MCF 10A (cell line): ENCODE measurements around the gene AP3D1. TPM values are rescaled to one million over a fixed set of nuclear protein-coding genes. Genes with fewer than 3 reads are reported as not detected.

Experiments used
- BruUV-seq: library from RNA; stranded (reverse); fragments of 400-500 nt; replicated peaks from 2 replicates; lab custom pipeline; 2021; lab: Mats Ljungman, UMichigan
- CTCF ChIA-PET: fragments of 300-600 bp; sonication (Branson Sonifier 250); formaldehyde crosslinking; extraction: SDS; loops from one replicate; lab custom pipeline; 2021; ENCODE audit warnings: antibody characterized with exemption, inconsistent platforms; lab: Yijun Ruan, JAX
- POLR2A ChIA-PET: fragments of 300-600, 350-650 bp; sonication (Branson Sonifier 250); formaldehyde crosslinking; extraction: SDS; loops from one replicate; lab custom pipeline; 2020; ENCODE audit warnings: antibody characterized with exemption, inconsistent platforms; lab: Yijun Ruan, JAX
- DNase-seq: peaks from one replicate; pipeline ENCODE4 v3.0.0-alpha.2; 2018; ENCODE audit not compliant: unreplicated experiment
- H3K27ac Mint-ChIP-seq: one replicate; pipeline ENCODE4 v1.8.0; 2022; ENCODE audit warnings: mild to moderate bottlenecking, low read depth, mixed read lengths; ENCODE audit not compliant: unreplicated experiment
- H3K27me3 Mint-ChIP-seq: one replicate; pipeline ENCODE4 v1.8.0; 2022; ENCODE audit warnings: mixed read lengths; ENCODE audit not compliant: insufficient read depth, unreplicated experiment
- H3K36me3 Mint-ChIP-seq: one replicate; pipeline ENCODE4 v1.8.0; 2022; ENCODE audit warnings: mild to moderate bottlenecking, moderate library complexity, mixed read lengths; ENCODE audit not compliant: insufficient read depth, unreplicated experiment
- H3K4me1 Mint-ChIP-seq: one replicate; pipeline ENCODE4 v1.8.0; 2022; ENCODE audit warnings: mixed read lengths; ENCODE audit not compliant: insufficient read depth, unreplicated experiment
- H3K4me3 Mint-ChIP-seq: one replicate; pipeline ENCODE4 v1.8.0; 2022; ENCODE audit warnings: mild to moderate bottlenecking, moderate library complexity, mixed read lengths; ENCODE audit not compliant: unreplicated experiment
- H3K9me3 Mint-ChIP-seq: one replicate; pipeline ENCODE4 v1.8.0; 2022; ENCODE audit warnings: mixed read lengths; ENCODE audit not compliant: unreplicated experiment
- CTCF ChIP-seq: fragments of 200-600 bp; IDR thresholded peaks from one replicate; pipeline ENCODE4 v1.8.0; 2022; ENCODE audit warnings: antibody characterized with exemption, mild to moderate bottlenecking; ENCODE audit not compliant: unreplicated experiment
- intact Hi-C: fragments of 100-400 bp; cut with micrococcal nuclease; formaldehyde crosslinking; loops from 2 replicates; pipeline ENCODE4 v1.14.1; 2022
- total RNA-seq: library from RNA; stranded (reverse); gene quantifications from 2 replicates; pipeline ENCODE4 v1.2.3, GENCODE V29; 2022

Gene AP3D1
- total RNA-seq, 1 experiment from 2014 or later, result 181 TPM

GRCh38 chr19:2053601-2054389 is 97.6 kb downstream of the AP3D1 start:
- H3K27me3 Mint-ChIP-seq, result no peaks in the 10 kb centered on the region
- ChIA-PET CTCF (interaction anchor here (1.2 kb wide), 1 partner anchor 35 kb away, joined by 5 read pairs; no protein-coding TSS in a partner anchor), POLR2A (interaction anchor here (3.0 to 4.5 kb wide), 2 partner anchors 12 to 22 kb away, joined by 27 read pairs; no protein-coding TSS in a partner anchor)
- no peak for TF ChIP-seq CTCF
- H3K27ac Mint-ChIP-seq, result peak overlapping the region; percentile 91
- no peaks in the 10 kb centered on the region for H3K9me3 Mint-ChIP-seq
- peaks cover 21% of the 10 kb centered on the region for H3K36me3 Mint-ChIP-seq
- intact Hi-C loops, result no loop called here
- peaks cover 14% of the 10 kb centered on the region for H3K4me1 Mint-ChIP-seq
- DNase-seq, result peak; percentile 85
- no TSS peak for BruUV-seq
- no peak overlapping the region for H3K4me3 Mint-ChIP-seq

- POLR2A ChIA-PET, result interaction anchor here (0.8 to 4.5 kb wide), 10 partner anchors 9 to 196 kb away, joined by 3 to 27 read pairs (median 4); no protein-coding TSS in a partner anchor
Observed at GRCh38 chr19:2051773-2052704, 99.3 kb downstream of the AP3D1 start.

GRCh38 chr19:2050991-2051772 is 100.2 kb downstream of the AP3D1 start, which contains the start of gene MKNK2:
TSS of gene MKNK2 (minus strand) at chr19:2051244. CDS start at chr19:2050851, 393 bp downstream.
- H3K27ac Mint-ChIP-seq, result peak within 1 kb of the TSS; percentile 81
- ChIA-PET POLR2A (interaction anchor here (0.8 to 4.5 kb wide), 9 partner anchors 9 to 196 kb away, joined by 3 to 27 read pairs (median 4); no protein-coding TSS in a partner anchor), CTCF (interaction anchor here (0.6 kb wide), 2 partner anchors 31 to 1469 kb away, joined by 3 to 5 read pairs; no protein-coding TSS in a partner anchor)
- intact Hi-C loops, result no loop called here
- peak; percentile 90 for DNase-seq
- H3K27me3 Mint-ChIP-seq, result no peaks in the 10 kb centered on the region
- H3K36me3 Mint-ChIP-seq, result peaks cover 30% of the 10 kb centered on the region
- H3K4me3 Mint-ChIP-seq, result peak within 1 kb of the TSS; percentile 92
- H3K9me3 Mint-ChIP-seq, result no peaks in the 10 kb centered on the region
- BruUV-seq, result no TSS peak
- peak; percentile 22 for TF ChIP-seq CTCF
- peaks cover 22% of the 10 kb centered on the region for H3K4me1 Mint-ChIP-seq

More at GRCh38 chr19:2051773-2052704, 99.3 kb downstream of the AP3D1 start:
- peak overlapping the region; percentile 81 for H3K27ac Mint-ChIP-seq
- CTCF ChIA-PET, result interaction anchor here (0.6 to 0.9 kb wide), 4 partner anchors 32 to 1468 kb away, joined by 3 to 5 read pairs (median 3); no protein-coding TSS in a partner anchor
- no peaks in the 10 kb centered on the region for H3K27me3 Mint-ChIP-seq
- peak overlapping the region; percentile 92 for H3K4me3 Mint-ChIP-seq
- no peaks in the 10 kb centered on the region for H3K9me3 Mint-ChIP-seq
- peaks cover 25% of the 10 kb centered on the region for H3K36me3 Mint-ChIP-seq
- no peak for TF ChIP-seq CTCF
- BruUV-seq, result no TSS peak
- intact Hi-C loops, result no loop called here
- H3K4me1 Mint-ChIP-seq, result peaks cover 22% of the 10 kb centered on the region
- DNase-seq, result no peak

Other genes starting within 250 kb of the AP3D1 start
- gene ADAT3, start 246.2 kb downstream of the AP3D1 start, total RNA-seq, result 6.8 and 6.9 TPM in 2 replicates
- 48.7 and 67.2 TPM in 2 replicates for gene SCAMP4, start 246.2 kb downstream of the AP3D1 start, total RNA-seq
- gene CSNK1G2, start 210.4 kb downstream of the AP3D1 start, total RNA-seq, result 48.5 and 54.4 TPM in 2 replicates
- 53.1 and 53.4 TPM in 2 replicates for gene BTBD2, start 135.9 kb downstream of the AP3D1 start, total RNA-seq
- gene MKNK2, start 100.3 kb downstream of the AP3D1 start, total RNA-seq, result 146 and 224 TPM in 2 replicates
- gene MOB3A, start 55.2 kb downstream of the AP3D1 start, total RNA-seq, result 40.9 and 47.2 TPM in 2 replicates
- 3.1 and 5.3 TPM in 2 replicates for gene IZUMO4, start 54.7 kb downstream of the AP3D1 start, total RNA-seq
- gene DOT1L, start 12.4 kb upstream of the AP3D1 start, total RNA-seq, result 27.0 and 28.4 TPM in 2 replicates
- 44.3 and 54.1 TPM in 2 replicates for gene PLEKHJ1, start 84.8 kb upstream of the AP3D1 start, total RNA-seq
- gene SF3A2, start 85.3 kb upstream of the AP3D1 start, total RNA-seq, result 101 and 119 TPM in 2 replicates
- gene AMH, start 97.8 kb upstream of the AP3D1 start, total RNA-seq, result 11.9 and 21.2 TPM in 2 replicates
- 0.37 and 0.49 TPM in 2 replicates for gene JSRP1, start 104.9 kb upstream of the AP3D1 start, total RNA-seq
- not detected in 2 replicates for gene PEAK3, start 130.6 kb upstream of the AP3D1 start, total RNA-seq
- not detected in 2 replicates for gene LINGO3, start 156.6 kb upstream of the AP3D1 start, total RNA-seq
- 135 and 152 TPM in 2 replicates for gene LSM7, start 177.0 kb upstream of the AP3D1 start, total RNA-seq
- 70.1 and 70.9 TPM in 2 replicates for gene SPPL2B, start 177.1 kb upstream of the AP3D1 start, total RNA-seq
- gene TMPRSS9, start 208.7 kb upstream of the AP3D1 start, total RNA-seq, result not detected in 2 replicates